HepG2 (cell line): ENCODE results near the gene RRM2. TPM values are rescaled to one million over a fixed set of nuclear protein-coding genes. Genes with fewer than 3 reads are reported as not detected.
A peak's percentile ranks its signal among the peaks of the same experiment; 100 is the strongest.

Experiments used
- ATAC-seq: fragments of 200-7000 bp; cut with Tn5 transposase; 3 replicates; pipeline ENCODE4 v1.9.1; 2020; ENCODE audit warnings: mild to moderate bottlenecking, moderate library complexity
- BruUV-seq: library from RNA; stranded (reverse); fragments of 400-500 nt; replicated peaks from 2 replicates; lab custom pipeline; 2021; lab: Mats Ljungman, UMichigan
- CTCF ChIA-PET: fragments of 300-600 bp; formaldehyde crosslinking; extraction: SDS; loops from one replicate; lab custom pipeline; 2021; ENCODE audit warnings: low total read pairs, inconsistent platforms, low intra/inter-chr PET ratio; lab: Yijun Ruan, JAX
- POLR2A ChIA-PET: fragments of 350-600 bp; sonication (Branson Sonifier 250); formaldehyde crosslinking; loops from one replicate; lab custom pipeline; 2020; ENCODE audit warnings: antibody characterized with exemption, inconsistent platforms; lab: Yijun Ruan, JAX
- DNase-seq: peaks from one replicate; pipeline ENCODE4 v3.0.0-alpha.2; 2015; ENCODE audit warnings: low spot score
- FAIRE-seq: peaks from 3 replicates; lab custom pipeline; 2011; peaks lifted over from hg19 to GRCh38; lab: Jason Lieb, UNC
- H2AFZ ChIP-seq: one replicate; pipeline ENCODE4 v1.6.1; 2011; ENCODE audit warnings: low read length, inconsistent platforms
- H3K27ac ChIP-seq: fragments of 300-600 bp; 3 replicates; pipeline ENCODE4 v1.8.0; 2011; ENCODE audit warnings: mixed run types, mild to moderate bottlenecking, mixed read lengths, low read length, inconsistent platforms; ENCODE audit not compliant: insufficient read depth; ENCODE audit errors: extremely low read length
- H3K27me3 ChIP-seq, 2 experiments: fragments of 200-600 bp in 1 of 2; 2 replicates in 1 of 2; 3 replicates in 1 of 2; pipeline versions ENCODE4 v1.6.0 to v1.8.0; 2011; ENCODE audit warnings: low read length in 2 of 2, mild to moderate bottlenecking in 2 of 2, moderate library complexity in 2 of 2, inconsistent platforms in 1 of 2; ENCODE audit not compliant: insufficient read depth in 2 of 2, control insufficient read depth in 1 of 2
- H3K36me3 ChIP-seq, 2 experiments: fragments of 200-600 bp in 1 of 2; replicated peaks in 1 of 2; 2 replicates in 1 of 2; 3 replicates in 1 of 2; pipeline versions ENCODE4 v1.5.1 to v1.8.0; 2011; ENCODE audit warnings: low read length in 2 of 2, inconsistent platforms in 1 of 2; ENCODE audit not compliant: insufficient read depth in 2 of 2, control insufficient read depth in 1 of 2
- H3K4me1 ChIP-seq: 2 replicates; pipeline ENCODE4 v1.5.1; 2012; ENCODE audit warnings: low read length, inconsistent platforms; ENCODE audit not compliant: insufficient read depth
- H3K4me2 ChIP-seq: 2 replicates; pipeline ENCODE4 v1.6.0; 2011; ENCODE audit warnings: low read depth, low read length, inconsistent platforms
- H3K4me3 ChIP-seq, 3 experiments: fragments of 200-600 bp in 1 of 3; sonication (generic), shearing (Covaris generic) in 1 of 3; replicated peaks in 1 of 3; 2 replicates each; pipeline ENCODE4 v1.5.1; 2011 to 2016; ENCODE audit warnings: low read length in 3 of 3, inconsistent platforms in 2 of 3, low read depth in 2 of 3, mild to moderate bottlenecking in 2 of 3, control low read depth in 1 of 3, mixed read lengths in 1 of 3; ENCODE audit not compliant: insufficient read depth in 1 of 3
- H3K79me2 ChIP-seq: one replicate; pipeline ENCODE4 v1.6.1; 2011; ENCODE audit warnings: low read length, inconsistent platforms; ENCODE audit not compliant: insufficient read depth
- H3K9ac ChIP-seq: 2 replicates; pipeline ENCODE4 v1.6.0; 2011; ENCODE audit warnings: mild to moderate bottlenecking, low read depth, low read length, inconsistent platforms; ENCODE audit not compliant: insufficient read depth
- H3K9me3 ChIP-seq: 2 replicates; pipeline ENCODE4 v1.5.1; 2012; ENCODE audit warnings: mild to moderate bottlenecking, low read length
- H4K20me1 ChIP-seq: 2 replicates; pipeline ENCODE4 v1.6.0; 2011; ENCODE audit warnings: inconsistent platforms, mild to moderate bottlenecking, low read length, moderate library complexity; ENCODE audit not compliant: insufficient read depth
- ATM ChIP-seq: fragments of 450-650 bp; IDR thresholded peaks from 2 replicates; pipeline ENCODE4 v1.7.1; 2017; ENCODE audit warnings: mild to moderate bottlenecking, borderline replicate concordance
- CAMTA2 ChIP-seq: sonication (generic); formaldehyde crosslinking; IDR thresholded peaks from 2 replicates; pipeline ENCODE4 v1.4.0; 2020; ENCODE audit warnings: mild to moderate bottlenecking, missing genetic modification reagents, borderline replicate concordance
- FOXA1 ChIP-seq, 2 experiments: fragments of 450-650 bp in 1 of 2; sonication (generic) in 1 of 2; formaldehyde crosslinking in 1 of 2; IDR thresholded peaks; 2 replicates each; pipeline versions ENCODE4 v1.4.0 to v1.6.1; 2016 to 2020; ENCODE audit warnings: missing genetic modification reagents in 1 of 2
- GPBP1L1 ChIP-seq: sonication (generic); formaldehyde crosslinking; IDR thresholded peaks from 2 replicates; pipeline ENCODE4 v1.5.0; 2020; ENCODE audit warnings: mild to moderate bottlenecking, missing genetic modification reagents
- JUN ChIP-seq: sonication (generic); formaldehyde crosslinking; IDR thresholded peaks from 2 replicates; pipeline ENCODE4 v1.4.0; 2020; ENCODE audit warnings: mild to moderate bottlenecking, missing genetic modification reagents
- NFIB ChIP-seq: sonication (generic); formaldehyde crosslinking; IDR thresholded peaks from 2 replicates; pipeline ENCODE4 v1.9.0; 2021; ENCODE audit warnings: missing genetic modification reagents, mild to moderate bottlenecking, borderline replicate concordance
- POLR2AphosphoS5 ChIP-seq: IDR thresholded peaks from 2 replicates; pipeline ENCODE4 v1.6.1; 2012; ENCODE audit warnings: low read depth, low read length
- POLR2G ChIP-seq: fragments of 200-400 bp; formaldehyde crosslinking; IDR thresholded peaks from 2 replicates; pipeline ENCODE4 v1.6.1; 2018; ENCODE audit warnings: mild to moderate bottlenecking, low read depth, low read length, moderate library complexity
- ZBED4 ChIP-seq: sonication (generic); formaldehyde crosslinking; IDR thresholded peaks from 2 replicates; pipeline ENCODE4 v1.4.0; 2020; ENCODE audit warnings: missing genetic modification reagents, borderline replicate concordance
- ZBTB39 ChIP-seq: sonication (generic); formaldehyde crosslinking; IDR thresholded peaks from 2 replicates; pipeline ENCODE4 v1.5.0; 2020; ENCODE audit warnings: missing genetic modification reagents
- ZFP36L2 ChIP-seq: sonication (generic); formaldehyde crosslinking; IDR thresholded peaks from 2 replicates; pipeline ENCODE4 v1.4.0; 2020; ENCODE audit warnings: missing genetic modification reagents
- ZNF451 ChIP-seq: sonication (generic); formaldehyde crosslinking; IDR thresholded peaks from 2 replicates; pipeline ENCODE4 v1.5.0; 2020; ENCODE audit warnings: mild to moderate bottlenecking, missing genetic modification reagents
- ZNF850 ChIP-seq: sonication (generic); formaldehyde crosslinking; conservative IDR thresholded peaks from 2 replicates; pipeline ENCODE4 v1.9.0; 2021; ENCODE audit warnings: mild to moderate bottlenecking, missing genetic modification reagents
- whole genome bisulfite sequencing: methylation state at CpG from one replicate; pipeline ENCODE4 v1.1.6; 2017; ENCODE audit warnings: low lambda C conversion rate; 5-methylcytosine and 5-hydroxymethylcytosine counted together
- in situ Hi-C: cut with HindIII; loops from 2 replicates; pipeline ENCODE4 v1.10.0; 2017; ENCODE audit warnings: low pct_unique_long_range_greater_than_20kb; ENCODE audit not compliant: extremely low pct_ligation_motif_present
- intact Hi-C: fragments of 100-400 bp; cut with micrococcal nuclease; formaldehyde crosslinking; loops from one replicate; pipeline ENCODE4 v1.10.0; 2022; ENCODE audit not compliant: unreplicated experiment
- polyA plus RNA-seq, 8 experiments: library from polyadenylated mRNA; depleted of rRNA in 3 of 8; stranded (reverse) in 7 of 8; unstranded in 1 of 8; fragments of >200 nt; fragmentation: Illumina TruSeq in 4 of 8; extraction: Trizol in 4 of 8; gene quantifications; 2 replicates each; pipeline versions ENCODE4 v1.2.1 to v1.2.3, GENCODE V29; 2011 to 2016; ENCODE audit warnings: low read depth in 4 of 8, missing spikeins in 1 of 8, mixed read lengths in 1 of 8; ENCODE audit not compliant: insufficient read depth in 1 of 8
- total RNA-seq, 5 experiments: library from RNA; depleted of rRNA; stranded (reverse); fragments of >200 nt; fragmentation: Illumina TruSeq; extraction: Trizol; gene quantifications; 2 replicates each; pipeline ENCODE4 v1.2.3, GENCODE V29; 2016; ENCODE audit warnings: low read depth in 1 of 5

Gene RRM2
- total and polyA plus RNA-seq, 2 of the 13 experiments (the other 11 are each of a cell fraction or from before 2014, with no cell fraction given): 31.3 to 150 TPM

- no peak overlapping the region for H3K9ac ChIP-seq
- H3K4me1 ChIP-seq: peaks cover 50% of the 10 kb centered on the region
- H3K27me3 ChIP-seq: no peaks in the 10 kb centered on the region
- H3K27ac ChIP-seq: no peak overlapping the region
- no peak for DNase-seq
- H3K79me2 ChIP-seq: peaks cover 2% of the 10 kb centered on the region
- H2AFZ ChIP-seq: no peak overlapping the region
- in situ Hi-C loops: no loop called here
- no peak overlapping the region for H3K4me2 ChIP-seq
- no peak for TF ChIP-seq CAMTA2
- no peak for TF ChIP-seq ZBED4 (CRISPR knock-in tag)
- 0 out of 2 replicates have a peak, but pooled peaks have one; percentile 37 for TF ChIP-seq POLR2AphosphoS5
- TF ChIP-seq JUN: no peak
- TF ChIP-seq ZNF451: no peak
- TF ChIP-seq POLR2G: 0 out of 2 replicates have a peak, but pooled peaks have one; percentile 20
- no peak for TF ChIP-seq FOXA1 (IDR thresholded peaks at IDR 0.05)
- no peak for TF ChIP-seq FOXA1 (CRISPR knock-in tag; IDR thresholded peaks at IDR 0.05)
- TF ChIP-seq NFIB (CRISPR knock-in tag): no peak
- no peak for TF ChIP-seq ZFP36L2
- TF ChIP-seq ZNF850 (CRISPR knock-in tag): no peak
- TF ChIP-seq GPBP1L1 (CRISPR knock-in tag): no peak
- no peak for TF ChIP-seq ZBTB39 (CRISPR knock-in tag)
- TF ChIP-seq ATM: no peak
- TF ChIP-seq, all 625 proteins: peak for 2
- no peak overlapping the region for H3K4me3 ChIP-seq
- WGBS: 96% methylated on average over 7 of the region's 7 CpGs
- H3K9me3 ChIP-seq: no peaks in the 10 kb centered on the region
- H3K36me3 ChIP-seq: peaks cover 12 to 30% of the 10 kb centered on the region in 2 experiments
- no TSS peak for BruUV-seq
- intact Hi-C loops: no loop called here
- no peaks in the 10 kb centered on the region; the same call in 1 of the 2 replicates for H4K20me1 ChIP-seq
- CTCF ChIA-PET: no interaction called here
- ATAC-seq (no peak), FAIRE-seq (no peak)
- POLR2A ChIA-PET: no interaction called here
Observed at GRCh38 chr2:10132043-10132575, 9.6 kb downstream of the RRM2 start.
